CD4-positive, alpha-beta T cell (primary cell): ENCODE results near the gene PLEKHF1. TPM values are rescaled to one million over a fixed set of nuclear protein-coding genes. Genes with fewer than 3 reads are reported as not detected.

Experiments used
- ATAC-seq: fragments of 200-7000 bp; cut with Tn5 transposase; one replicate; pipeline ENCODE4 v1.10.0; 2022; ENCODE audit warnings: mild to moderate bottlenecking; ENCODE audit not compliant: poor library complexity
- CTCF ChIA-PET: fragments of 350-600 bp; sonication (Branson Sonifier 250); formaldehyde crosslinking; loops from one replicate; lab custom pipeline; 2021; ENCODE audit warnings: antibody characterized with exemption, inconsistent platforms; lab: Charles Lee
- POLR2A ChIA-PET: fragments of 350-600 bp; sonication (Branson Sonifier 250); formaldehyde crosslinking; loops from one replicate; lab custom pipeline; 2021; ENCODE audit warnings: antibody characterized with exemption, inconsistent platforms; lab: Charles Lee
- DNase-seq, 14 experiments: peaks; one replicate each; pipeline ENCODE4 v3.0.0-alpha.2; 2013 to 2020; ENCODE audit warnings: mixed read lengths in 2 of 14
- H3K27ac ChIP-seq, 2 donors: one replicate each; pipeline versions ENCODE4 v1.5.1 to v1.7.0; 2013; ENCODE audit warnings: low read length in 2 of 2, low read depth in 1 of 2, mild to moderate bottlenecking in 1 of 2
- H3K27me3 ChIP-seq, 2 experiments: 1 replicate in 1 of 2; 2 replicates in 1 of 2; pipeline versions ENCODE4 v1.6.1 to v1.7.0; 2013; ENCODE audit warnings: low read length in 2 of 2, control low read depth in 1 of 2, mild to moderate bottlenecking in 1 of 2, moderate library complexity in 1 of 2; ENCODE audit not compliant: insufficient read depth in 2 of 2, control insufficient read depth in 1 of 2
- H3K36me3 ChIP-seq: one replicate; pipeline ENCODE4 v1.6.1; 2013; ENCODE audit warnings: low read length, control low read depth; ENCODE audit not compliant: insufficient read depth
- H3K4me1 ChIP-seq: one replicate; pipeline ENCODE4 v1.6.1; 2013; ENCODE audit warnings: low read length, control low read depth; ENCODE audit not compliant: insufficient read depth
- H3K4me3 ChIP-seq: one replicate; pipeline ENCODE4 v1.5.1; 2013; ENCODE audit warnings: mild to moderate bottlenecking, low read length, moderate library complexity
- H3K9me3 ChIP-seq, 2 experiments: 1 replicate in 1 of 2; 2 replicates in 1 of 2; pipeline versions ENCODE4 v1.6.1 to v1.7.0; 2013; ENCODE audit warnings: low read length in 2 of 2, mild to moderate bottlenecking in 2 of 2, control low read depth in 1 of 2, moderate library complexity in 1 of 2; ENCODE audit not compliant: control insufficient read depth in 1 of 2, insufficient read depth in 1 of 2
- H3K27ac Mint-ChIP-seq: one replicate; pipeline ENCODE4 v1.8.0; 2020; ENCODE audit warnings: mixed read lengths
- H3K27me3 Mint-ChIP-seq: one replicate; pipeline ENCODE4 v1.8.0; 2021; ENCODE audit warnings: mixed read lengths
- H3K36me3 Mint-ChIP-seq: one replicate; pipeline ENCODE4 v1.8.0; 2021; ENCODE audit warnings: low read depth, mixed read lengths
- H3K4me1 Mint-ChIP-seq: one replicate; pipeline ENCODE4 v1.8.0; 2021; ENCODE audit warnings: low read depth, mixed read lengths
- H3K4me3 Mint-ChIP-seq: one replicate; pipeline ENCODE4 v1.8.0; 2020; ENCODE audit warnings: mild to moderate bottlenecking, mixed read lengths
- H3K9me3 Mint-ChIP-seq: one replicate; pipeline ENCODE4 v1.8.0; 2020; ENCODE audit warnings: mixed read lengths
- CTCF ChIP-seq: fragments of 200-600 bp; IDR thresholded peaks from one replicate; pipeline ENCODE4 v1.8.0; 2022; ENCODE audit warnings: antibody characterized with exemption, mild to moderate bottlenecking
- intact Hi-C, 2 experiments: fragments of 100-400 bp; cut with DNase I in 1 of 2; cut with micrococcal nuclease in 1 of 2; formaldehyde crosslinking; loops; one replicate each; pipeline versions ENCODE4 v1.15.1 to v1.9.0; 2023 to 2025; cut with DNase I, micrococcal nuclease
- total RNA-seq, 174 experiments: library from RNA in 2 of 174; stranded (reverse) in 2 of 174; gene quantifications; one replicate each; pipeline ENCODE4 v1.2.3 and lab custom pipeline; 2021 to 2026

PLEKHF1 gene
- total RNA-seq, 2 experiments from 2014 or later: 37.5 to 41.0 TPM

GRCh38 chr19:29681422-29682235 lies 16.4 kb downstream of the PLEKHF1 start:
- Histone ChIP-seq H3K4me1 (peaks cover 73% of the 10 kb centered on the region), H3K27me3 (no peaks in the 10 kb centered on the region), H3K27ac (peak overlapping the region in 1 of 2 donors; percentile 44), H3K4me3 (no peak overlapping the region), H3K36me3 (peaks cover 20% of the 10 kb centered on the region), H3K9me3 (no peaks in the 10 kb centered on the region)
- Mint-ChIP-seq H3K9me3 (no peaks in the 10 kb centered on the region), H3K27me3 (no peaks in the 10 kb centered on the region), H3K4me1 (peaks cover 64% of the 10 kb centered on the region), H3K27ac (peak overlapping the region; percentile 93), H3K36me3 (peaks cover 11% of the 10 kb centered on the region), H3K4me3 (peak overlapping the region; percentile 76)
- no peak for ATAC-seq
- TF ChIP-seq CTCF: no peak
- ChIA-PET CTCF (interaction anchor here (0.7 to 1.6 kb wide), 5 partner anchors 9 to 71 kb away, joined by 3 to 4 read pairs (median 3); no protein-coding TSS in a partner anchor), POLR2A (interaction anchor here (1.1 to 5.4 kb wide), 8 partner anchors 9 to 75 kb away, joined by 3 to 35 read pairs (median 7); partner anchors contain the start of genes C19orf12, PLEKHF1 and POP4)
- no peak for DNase-seq
- intact Hi-C loops: no loop called here

- Mint-ChIP-seq H3K9me3 (no peaks in the 10 kb centered on the region), H3K27ac (peak overlapping the region; percentile 93), H3K36me3 (peaks cover 3% of the 10 kb centered on the region), H3K4me3 (no peak overlapping the region), H3K27me3 (no peaks in the 10 kb centered on the region), H3K4me1 (peaks cover 62% of the 10 kb centered on the region)
- ChIA-PET CTCF (interaction anchor here (1.1 to 1.6 kb wide), 4 partner anchors 8 to 72 kb away, joined by 3 to 4 read pairs (median 3); no protein-coding TSS in a partner anchor), POLR2A (interaction anchor here (1.2 to 5.4 kb wide), 6 partner anchors 10 to 76 kb away, joined by 4 to 35 read pairs (median 8); partner anchors contain the start of genes C19orf12, PLEKHF1 and POP4)
- TF ChIP-seq CTCF: no peak
- Histone ChIP-seq H3K36me3 (peaks cover 13% of the 10 kb centered on the region), H3K4me1 (peaks cover 66% of the 10 kb centered on the region), H3K4me3 (no peak overlapping the region), H3K9me3 (no peaks in the 10 kb centered on the region), H3K27me3 (no peaks in the 10 kb centered on the region), H3K27ac (no peak overlapping the region)
- ATAC-seq (no peak), DNase-seq (no peak)
- intact Hi-C loops: no loop called here
These were observed 17.1 kb downstream of the PLEKHF1 start for GRCh38 chr19:29682236-29682895.

GRCh38 chr19:29683009-29683408 lies 17.7 kb downstream of the PLEKHF1 start:
- Histone ChIP-seq H3K4me1 (peaks cover 62% of the 10 kb centered on the region), H3K27ac (no peak overlapping the region), H3K9me3 (no peaks in the 10 kb centered on the region), H3K36me3 (peaks cover 8% of the 10 kb centered on the region), H3K27me3 (no peaks in the 10 kb centered on the region), H3K4me3 (no peak overlapping the region)
- H3K4me3 Mint-ChIP-seq: no peak overlapping the region
- intact Hi-C loops: no loop called here
- no peaks in the 10 kb centered on the region for H3K9me3 Mint-ChIP-seq
- no peaks in the 10 kb centered on the region for H3K36me3 Mint-ChIP-seq
- no peak overlapping the region for H3K27ac Mint-ChIP-seq
- peaks cover 63% of the 10 kb centered on the region for H3K4me1 Mint-ChIP-seq
- no peak for TF ChIP-seq CTCF
- ATAC-seq: no peak
- no peaks in the 10 kb centered on the region for H3K27me3 Mint-ChIP-seq
- POLR2A ChIA-PET: interaction anchor here (1.0 to 5.4 kb wide), 2 partner anchors 10 to 77 kb away, joined by 3 to 35 read pairs; partner anchors contain the start of gene POP4
- no peak for DNase-seq
- CTCF ChIA-PET: interaction anchor here (1.3 kb wide), 1 partner anchor 15 kb away, joined by 3 read pairs; no protein-coding TSS in a partner anchor
